Measurements from ENCODE around the gene MAZ.
"Not testable (repeated sequence)": the region's sequence is repeated elsewhere in the genome, so short reads cannot be mapped to it uniquely, and the experiment has no call there.

The MAZ gene

DNA sequence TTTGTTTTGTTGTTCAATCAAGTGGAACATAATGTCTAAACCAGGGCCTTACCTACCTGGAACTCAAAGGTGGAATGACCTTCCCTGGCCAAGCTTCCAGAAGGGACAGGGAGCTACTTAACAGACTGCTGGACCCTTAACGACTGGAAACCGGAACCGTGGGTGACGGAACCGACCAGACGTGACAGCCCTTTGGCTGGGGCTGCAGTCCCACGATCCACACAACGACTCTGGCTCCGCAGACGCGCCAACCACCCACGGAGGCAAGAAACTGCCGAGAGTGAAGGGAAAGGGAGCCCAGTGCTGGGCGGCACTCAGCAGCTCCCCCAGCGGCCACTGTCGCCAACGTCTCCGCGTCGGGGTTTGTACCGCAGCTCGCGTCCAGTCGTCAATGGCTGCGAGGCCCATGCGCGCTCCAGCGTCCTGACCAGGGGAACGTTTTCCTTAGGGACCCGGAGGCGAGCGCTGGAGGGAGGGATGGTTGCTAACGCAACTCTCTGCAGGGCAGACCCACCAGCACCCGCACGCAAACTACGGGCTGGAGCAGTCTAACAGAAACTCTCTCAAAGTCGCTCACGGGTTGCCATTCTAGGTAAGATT, 21.3 kb upstream of the MAZ start:
- DNase-seq: no peak

DNA sequence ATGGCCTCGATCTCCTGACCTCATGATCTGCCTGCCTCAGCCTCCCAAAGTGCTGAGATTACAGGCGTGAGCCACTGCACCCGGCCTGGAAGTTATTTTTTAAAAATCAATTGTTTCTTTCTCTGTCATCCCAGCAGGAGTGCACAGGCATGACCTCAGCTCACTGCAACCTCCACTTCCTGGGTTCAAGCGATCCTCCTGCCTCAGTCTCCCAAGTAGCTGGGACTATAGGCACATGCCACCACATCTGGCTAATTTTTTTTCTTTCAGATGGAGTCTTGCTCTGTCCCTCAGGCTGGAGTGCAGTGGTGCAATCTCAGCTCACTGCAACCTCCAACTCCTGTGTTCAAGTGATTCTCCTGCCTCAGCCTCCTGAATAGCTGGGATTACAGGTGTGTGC, 19.2 kb upstream of the MAZ start:
- not testable (repeated sequence) for DNase-seq

DNA sequence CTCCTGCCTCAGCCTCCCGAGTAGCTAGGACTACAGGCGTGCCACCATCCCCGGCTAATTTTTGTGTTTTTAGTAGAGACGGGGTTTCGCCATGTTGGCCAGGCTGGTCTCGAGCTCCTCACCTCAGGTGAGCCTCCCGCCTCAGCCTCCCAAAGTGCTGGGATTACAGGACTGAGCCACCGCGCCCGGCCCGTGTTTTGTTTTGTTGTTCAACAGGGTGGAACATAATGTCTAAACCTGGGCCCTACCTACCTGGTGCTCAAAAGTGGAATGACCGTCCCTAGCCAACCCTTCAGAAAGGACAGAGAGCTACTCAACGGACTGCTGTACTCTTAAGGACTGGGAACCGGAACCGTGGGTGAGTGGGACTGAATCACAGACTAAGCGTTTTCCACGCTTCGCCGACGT, 16.6 kb upstream of the MAZ start:
- DNase-seq: no peak

DNA sequence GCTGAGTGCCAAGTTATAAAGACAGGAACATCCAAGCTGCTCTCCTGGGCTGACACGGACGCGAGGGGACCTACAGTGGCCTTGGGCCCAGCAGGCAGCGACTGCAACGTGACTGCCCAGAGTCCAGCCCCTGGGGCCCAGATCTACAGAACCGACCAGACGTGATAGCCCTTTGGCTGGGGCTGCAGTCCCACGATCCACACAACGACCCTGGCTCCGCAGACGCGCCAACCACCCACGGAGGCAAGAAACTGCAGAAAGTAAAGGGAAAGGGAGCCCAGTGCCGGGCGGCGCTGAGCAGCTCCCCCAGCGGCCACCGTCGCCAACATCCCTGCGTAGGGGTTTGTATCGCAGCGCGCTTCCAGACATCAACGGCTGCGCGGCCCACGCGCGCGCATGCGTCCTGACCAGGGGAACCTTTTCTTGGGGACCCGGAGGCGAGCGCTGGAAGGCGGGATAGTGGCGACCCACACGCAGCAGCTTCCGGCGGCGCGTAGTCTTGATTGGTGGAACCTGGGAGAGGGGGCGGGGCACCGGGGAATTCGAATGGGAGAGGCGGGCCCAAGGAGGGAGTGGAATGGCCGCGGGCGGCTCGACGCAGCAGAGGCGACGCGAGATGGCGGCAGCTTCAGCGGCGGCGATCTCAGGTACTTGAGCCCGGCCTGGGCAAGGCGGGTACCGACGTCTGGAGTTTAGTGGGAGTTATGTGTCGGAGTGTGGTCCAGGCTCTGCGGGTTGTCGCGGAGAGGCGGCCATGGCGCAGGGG, 16.0 kb upstream of the MAZ start, which contains the start of gene KIF22:
Gene KIF22 (plus strand): TSS at position 569 of the 766 bp plus-strand sequence. CDS start 9 bp downstream, at position 578.
- peak; percentile 96 for DNase-seq

DNA sequence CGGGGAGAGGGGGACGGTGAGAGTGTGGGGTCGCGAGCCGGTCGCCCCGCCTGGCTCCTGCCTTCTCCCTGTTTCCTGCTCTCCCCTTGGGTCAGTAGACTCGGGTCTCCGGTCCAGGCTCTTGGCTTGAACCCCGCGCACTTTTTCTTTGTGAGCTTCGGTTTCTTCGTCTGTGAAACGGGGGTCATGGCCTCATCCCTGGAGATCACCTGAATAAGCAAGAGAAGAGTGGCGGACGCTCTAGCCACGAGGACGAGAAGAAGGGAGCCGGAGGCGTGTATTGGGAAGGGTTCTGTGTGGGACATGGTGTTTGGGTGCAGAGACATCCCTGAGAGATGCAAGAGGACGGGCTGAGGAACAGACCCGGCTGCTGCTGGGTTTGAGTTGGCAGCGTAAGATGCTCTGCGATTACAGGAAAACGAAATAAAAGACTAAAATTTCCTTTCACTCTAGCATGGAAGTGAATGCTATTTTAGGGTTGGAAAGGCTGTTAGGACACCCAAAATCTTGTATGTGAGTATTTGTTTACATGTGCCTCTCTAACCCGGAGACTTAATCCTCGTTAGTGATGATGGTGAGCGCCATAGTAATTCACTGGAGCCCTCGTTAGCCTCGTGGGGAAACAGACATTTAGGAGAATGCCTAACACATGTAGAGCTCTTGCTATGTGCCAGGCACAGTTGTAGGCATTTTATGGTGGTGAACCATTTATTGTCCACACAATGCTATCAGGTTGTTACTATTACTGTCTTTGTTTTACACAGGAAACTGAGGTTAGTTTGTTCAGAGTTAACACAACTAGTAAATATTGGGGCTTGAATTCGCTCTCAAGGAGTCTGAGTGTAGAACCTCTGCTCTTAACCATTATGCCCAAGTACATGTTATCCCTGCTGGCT, 15.1 kb upstream of the MAZ start:
- no peak for DNase-seq

DNA sequence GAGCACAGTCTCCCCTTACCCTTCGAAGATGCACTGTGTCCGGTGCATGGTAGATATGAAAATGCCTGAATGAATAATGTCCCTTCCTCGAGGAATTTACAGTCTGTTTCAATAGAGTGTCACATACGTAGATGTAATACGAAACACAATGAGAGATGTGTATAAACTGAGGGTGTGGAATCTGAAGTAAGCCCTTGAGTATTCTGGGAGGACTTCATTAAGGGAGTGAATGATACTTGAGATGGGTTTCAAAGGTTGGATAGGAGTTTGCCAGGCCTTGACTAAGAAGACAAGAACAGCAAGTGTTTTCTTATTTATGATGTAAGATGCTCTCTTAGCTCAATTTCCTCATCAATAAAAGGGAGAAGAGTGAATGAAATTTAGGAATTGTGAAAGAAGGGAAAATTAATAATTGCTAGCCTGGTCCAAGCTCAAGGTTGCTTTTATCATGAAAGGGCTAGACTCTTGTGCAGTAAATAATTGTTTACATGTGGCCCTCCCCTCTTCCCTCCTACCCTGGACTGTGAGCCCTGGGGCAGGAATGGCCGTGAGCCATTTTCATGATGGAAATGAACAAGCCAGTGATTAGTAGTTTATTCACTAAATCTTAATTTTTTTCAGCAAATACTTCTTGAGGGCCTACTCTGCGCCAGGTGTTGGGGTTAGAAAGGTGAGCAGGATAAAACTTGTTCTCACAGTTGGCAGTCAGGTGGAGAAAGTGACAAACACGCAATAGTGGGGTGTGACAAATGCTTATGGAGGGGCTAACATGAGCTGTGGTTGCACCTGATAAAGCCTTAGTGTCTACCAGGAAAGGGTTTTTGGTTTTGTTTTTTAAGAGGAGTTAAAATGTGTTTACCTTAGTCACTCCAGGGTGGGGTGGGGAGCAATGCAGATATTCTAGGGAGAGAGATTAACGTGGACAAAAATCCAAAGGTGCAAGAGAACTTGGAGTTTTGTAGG, 14.2 kb upstream of the MAZ start:
- no peak for DNase-seq

DNA sequence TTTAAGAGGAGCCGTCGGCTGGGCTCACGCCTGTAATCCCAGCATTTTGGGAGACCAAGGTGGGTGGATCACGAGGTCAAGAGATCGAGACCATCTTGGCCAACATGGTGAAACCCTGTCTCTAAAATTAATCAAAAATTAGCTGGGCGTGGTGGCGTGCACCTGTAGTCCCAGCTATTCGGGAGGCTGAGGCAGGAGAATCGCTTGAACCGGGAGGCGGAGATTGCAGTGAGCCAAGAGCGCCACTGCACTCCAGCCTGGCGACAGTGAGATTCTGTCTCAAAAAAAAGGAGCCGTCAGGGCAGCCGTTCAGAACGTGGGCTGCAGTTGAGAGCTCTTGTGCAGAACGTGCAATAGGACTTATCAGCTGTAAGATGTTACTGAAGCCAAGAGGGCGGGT, 13.2 kb upstream of the MAZ start:
- DNase-seq: not testable (repeated sequence)

DNA sequence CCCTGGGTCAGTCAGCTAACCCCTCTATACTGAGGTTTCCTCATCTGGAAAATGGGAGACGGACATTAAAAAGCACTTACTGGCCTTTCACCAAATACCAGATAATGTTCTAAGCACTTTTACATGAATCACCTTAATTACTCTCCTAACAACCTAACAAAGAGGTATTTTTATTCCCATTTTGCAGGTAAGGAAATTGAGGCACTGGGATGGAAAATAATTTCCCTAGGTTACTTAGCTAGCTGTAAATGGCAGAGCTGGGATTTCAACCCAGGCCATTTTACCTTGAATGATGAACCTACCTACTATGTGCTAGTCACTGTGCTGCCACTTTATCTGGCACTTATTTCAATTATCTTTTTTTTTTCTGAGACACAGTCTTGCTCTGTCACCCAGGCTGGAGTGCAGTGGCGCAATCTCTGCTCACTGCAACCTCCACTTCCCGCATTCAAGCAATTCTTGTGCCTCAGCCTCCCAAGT, 12.1 kb upstream of the MAZ start:
- DNase-seq: no peak

DNA sequence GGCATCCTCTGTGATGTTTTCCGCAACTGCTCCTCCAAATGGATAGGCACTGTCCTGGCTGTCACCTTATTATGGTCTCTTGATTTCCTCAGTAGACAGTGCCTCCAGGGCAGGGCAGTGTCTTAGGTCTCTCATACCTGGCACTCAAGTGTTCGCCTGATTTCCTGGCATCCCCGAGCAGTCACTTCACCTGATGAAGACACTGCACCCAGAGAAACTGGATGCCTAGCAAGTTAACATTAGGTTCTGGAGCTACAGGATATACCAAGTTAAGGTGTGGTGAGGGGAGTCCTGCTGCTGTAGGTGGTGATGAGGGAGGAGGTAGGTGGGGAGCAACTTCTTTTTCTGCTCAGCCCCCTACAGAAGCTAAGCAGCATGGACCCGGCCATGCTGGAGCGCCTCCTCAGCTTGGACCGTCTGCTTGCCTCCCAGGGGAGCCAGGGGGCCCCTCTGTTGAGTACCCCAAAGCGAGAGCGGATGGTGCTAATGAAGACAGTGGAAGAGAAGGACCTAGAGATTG, 3.9 kb upstream of the MAZ start:
- DNase-seq: no peak

DNA sequence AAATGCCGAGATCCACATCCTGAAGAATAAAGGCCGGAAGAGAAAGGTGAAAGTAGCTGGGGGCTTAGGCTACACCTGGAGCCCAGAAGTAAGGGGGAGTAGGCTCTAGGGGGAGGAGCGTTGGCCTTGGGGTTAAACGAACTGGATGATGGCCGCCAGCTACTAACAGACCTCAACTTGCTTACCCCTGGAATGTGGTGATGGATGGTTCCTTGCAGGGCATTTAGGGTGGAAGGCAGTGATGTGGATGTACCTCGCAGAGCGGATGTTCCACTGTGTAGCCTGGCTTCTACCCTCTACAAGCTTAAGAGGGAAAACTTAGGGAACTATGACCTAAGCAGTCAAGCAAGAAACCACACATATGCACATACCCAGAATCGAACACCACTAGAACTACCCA, 2.3 kb upstream of the MAZ start:
- DNase-seq: no peak

DNA sequence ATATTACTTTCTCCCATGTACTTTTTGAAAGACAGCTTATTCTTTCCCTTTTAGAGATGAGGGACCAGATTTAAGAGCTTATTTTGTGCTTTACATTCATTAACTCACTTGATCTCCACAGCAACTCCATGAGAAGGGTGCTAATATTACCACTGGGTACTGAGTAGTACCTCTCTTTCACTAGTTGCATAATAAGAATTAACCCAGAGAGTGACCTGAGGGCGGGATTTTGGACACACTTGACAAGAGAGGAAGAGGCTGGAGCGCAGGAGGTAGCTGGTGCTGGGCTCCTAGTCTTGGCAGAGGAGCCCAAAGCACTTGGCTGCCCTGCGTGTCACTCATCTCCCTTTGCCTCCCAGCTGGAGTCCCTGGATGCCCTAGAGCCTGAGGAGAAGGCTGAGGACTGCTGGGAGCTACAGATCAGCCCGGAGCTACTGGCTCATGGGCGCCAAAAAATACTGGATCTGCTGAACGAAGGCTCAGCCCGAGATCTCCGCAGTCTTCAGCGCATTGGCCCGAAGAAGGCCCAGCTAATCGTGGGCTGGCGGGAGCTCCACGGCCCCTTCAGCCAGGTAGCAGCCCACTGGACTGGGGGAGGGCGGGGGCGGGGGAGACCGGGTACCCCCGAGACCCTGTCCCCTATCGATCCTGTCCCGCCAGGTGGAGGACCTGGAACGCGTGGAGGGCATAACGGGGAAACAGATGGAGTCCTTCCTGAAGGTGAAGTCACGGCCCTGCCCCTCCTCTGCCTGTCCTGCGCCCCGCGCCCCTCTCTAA, 1.7 kb upstream of the MAZ start:
- DNase-seq: peak; percentile 48

DNA sequence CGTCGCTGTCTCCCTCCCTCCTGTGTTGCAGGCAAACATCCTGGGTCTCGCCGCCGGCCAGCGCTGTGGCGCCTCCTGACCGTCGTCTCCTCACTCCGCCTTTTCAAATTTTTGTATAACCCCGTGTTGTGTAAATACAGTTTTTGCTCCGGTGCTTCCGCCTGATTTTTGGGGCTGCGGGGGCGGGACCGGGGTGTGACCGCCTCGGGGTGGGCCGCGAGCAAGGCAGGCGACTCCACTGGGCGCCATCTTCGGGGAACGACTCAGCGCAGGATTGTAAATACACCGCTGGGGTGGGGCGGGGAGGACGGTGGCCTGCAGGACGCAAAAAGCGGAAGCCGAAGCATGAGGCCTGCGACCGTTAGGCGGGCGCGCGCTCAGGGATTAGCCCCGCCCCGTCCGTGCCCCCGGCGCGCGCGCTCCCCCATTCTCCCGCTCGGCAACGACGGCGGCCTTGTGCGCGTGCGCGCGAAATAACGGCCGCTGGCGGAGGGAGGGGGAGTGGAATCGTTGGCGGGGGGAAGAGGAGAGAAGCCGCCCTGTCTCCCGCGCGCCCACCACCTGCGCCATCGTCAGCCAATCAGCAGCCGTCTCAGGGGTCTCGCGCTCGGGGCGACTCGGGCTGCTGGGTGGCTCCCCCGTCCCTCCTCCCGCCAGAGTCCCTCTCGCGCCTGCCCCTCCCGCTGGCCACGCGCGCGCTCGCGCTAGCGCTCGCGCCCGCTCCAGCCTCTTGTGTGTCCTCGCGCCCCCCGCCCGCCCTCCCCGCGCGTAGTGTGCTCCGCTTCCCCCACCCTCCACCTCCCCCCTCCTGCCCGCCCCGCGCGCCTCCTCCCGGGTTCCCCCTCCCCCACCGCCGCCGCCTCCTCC, 864 bp upstream of the MAZ start:
- peak; percentile 99 for DNase-seq

DNA sequence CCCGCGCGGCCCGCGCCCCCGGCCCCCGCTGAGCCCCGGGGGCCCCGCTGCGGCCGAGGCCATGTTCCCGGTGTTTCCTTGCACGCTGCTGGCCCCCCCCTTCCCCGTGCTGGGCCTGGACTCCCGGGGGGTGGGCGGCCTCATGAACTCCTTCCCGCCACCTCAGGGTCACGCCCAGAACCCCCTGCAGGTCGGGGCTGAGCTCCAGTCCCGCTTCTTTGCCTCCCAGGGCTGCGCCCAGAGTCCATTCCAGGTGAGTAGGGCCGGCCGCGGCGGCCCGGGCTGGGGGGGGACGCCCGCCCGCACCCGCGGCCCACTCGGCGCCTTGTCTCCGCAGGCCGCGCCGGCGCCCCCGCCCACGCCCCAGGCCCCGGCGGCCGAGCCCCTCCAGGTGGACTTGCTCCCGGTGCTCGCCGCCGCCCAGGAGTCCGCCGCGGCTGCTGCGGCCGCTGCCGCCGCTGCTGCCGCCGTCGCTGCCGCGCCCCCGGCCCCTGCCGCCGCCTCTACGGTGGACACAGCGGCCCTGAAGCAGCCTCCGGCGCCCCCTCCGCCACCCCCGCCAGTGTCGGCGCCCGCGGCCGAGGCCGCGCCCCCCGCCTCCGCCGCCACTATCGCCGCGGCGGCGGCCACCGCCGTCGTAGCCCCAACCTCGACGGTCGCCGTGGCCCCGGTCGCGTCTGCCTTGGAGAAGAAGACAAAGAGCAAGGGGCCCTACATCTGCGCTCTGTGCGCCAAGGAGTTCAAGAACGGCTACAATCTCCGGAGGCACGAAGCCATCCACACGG, 504 bp downstream of the MAZ start:
- DNase-seq: peak; percentile 60

DNA sequence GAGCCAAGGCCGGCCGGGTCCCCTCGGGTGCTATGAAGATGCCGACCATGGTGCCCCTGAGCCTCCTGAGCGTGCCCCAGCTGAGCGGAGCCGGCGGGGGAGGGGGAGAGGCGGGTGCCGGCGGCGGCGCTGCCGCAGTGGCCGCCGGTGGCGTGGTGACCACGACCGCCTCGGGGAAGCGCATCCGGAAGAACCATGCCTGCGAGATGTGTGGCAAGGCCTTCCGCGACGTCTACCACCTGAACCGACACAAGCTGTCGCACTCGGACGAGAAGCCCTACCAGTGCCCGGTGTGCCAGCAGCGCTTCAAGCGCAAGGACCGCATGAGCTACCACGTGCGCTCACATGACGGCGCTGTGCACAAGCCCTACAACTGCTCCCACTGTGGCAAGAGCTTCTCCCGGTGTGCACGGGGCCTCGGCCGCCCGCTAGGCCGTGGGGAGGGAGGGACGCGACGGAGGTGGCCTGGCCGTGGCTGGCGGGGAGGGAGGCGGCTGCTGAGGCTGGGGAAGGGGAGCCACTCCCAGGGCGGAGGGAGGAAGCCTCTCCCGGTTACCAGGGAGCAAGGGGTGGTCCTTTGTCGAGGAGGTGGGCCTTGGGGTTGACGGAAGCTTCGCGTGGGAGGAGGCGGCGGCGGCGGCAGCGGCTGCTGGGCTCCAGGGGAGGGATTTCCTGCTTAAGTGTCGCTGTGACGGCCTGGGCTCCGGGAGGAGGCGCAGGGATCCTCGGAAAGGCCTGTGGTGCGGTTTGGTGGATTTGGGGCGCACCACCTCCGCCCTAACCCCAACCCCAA, 1.3 kb downstream of the MAZ start:
- peak; percentile 80 for DNase-seq

DNA sequence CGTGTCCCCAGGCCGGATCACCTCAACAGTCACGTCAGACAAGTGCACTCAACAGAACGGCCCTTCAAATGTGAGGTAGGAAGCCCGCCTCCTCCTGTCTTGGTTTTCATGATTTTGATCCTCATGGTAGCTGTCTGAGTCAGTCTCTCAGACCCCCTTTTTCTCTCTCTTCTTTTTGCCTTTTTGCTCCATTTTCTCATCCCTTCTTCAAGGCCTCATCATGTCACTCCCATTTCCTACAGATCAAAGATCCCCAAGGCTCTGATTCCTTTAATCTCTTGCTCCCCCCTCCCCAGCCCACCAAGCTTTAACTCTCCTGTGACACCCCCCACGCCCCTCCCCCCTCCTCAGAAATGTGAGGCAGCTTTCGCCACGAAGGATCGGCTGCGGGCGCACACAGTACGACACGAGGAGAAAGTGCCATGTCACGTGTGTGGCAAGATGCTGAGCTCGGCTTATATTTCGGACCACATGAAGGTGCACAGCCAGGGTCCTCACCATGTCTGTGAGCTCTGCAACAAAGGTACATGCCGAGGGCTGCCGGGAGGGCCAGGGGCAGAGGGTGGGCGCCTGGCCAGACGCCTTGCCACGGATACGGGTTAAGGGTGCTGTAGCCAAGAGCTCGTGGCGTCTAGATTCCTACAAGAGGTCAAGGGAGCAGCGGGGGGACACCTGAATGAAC, 2.0 kb downstream of the MAZ start:
- DNase-seq: no peak

DNA sequence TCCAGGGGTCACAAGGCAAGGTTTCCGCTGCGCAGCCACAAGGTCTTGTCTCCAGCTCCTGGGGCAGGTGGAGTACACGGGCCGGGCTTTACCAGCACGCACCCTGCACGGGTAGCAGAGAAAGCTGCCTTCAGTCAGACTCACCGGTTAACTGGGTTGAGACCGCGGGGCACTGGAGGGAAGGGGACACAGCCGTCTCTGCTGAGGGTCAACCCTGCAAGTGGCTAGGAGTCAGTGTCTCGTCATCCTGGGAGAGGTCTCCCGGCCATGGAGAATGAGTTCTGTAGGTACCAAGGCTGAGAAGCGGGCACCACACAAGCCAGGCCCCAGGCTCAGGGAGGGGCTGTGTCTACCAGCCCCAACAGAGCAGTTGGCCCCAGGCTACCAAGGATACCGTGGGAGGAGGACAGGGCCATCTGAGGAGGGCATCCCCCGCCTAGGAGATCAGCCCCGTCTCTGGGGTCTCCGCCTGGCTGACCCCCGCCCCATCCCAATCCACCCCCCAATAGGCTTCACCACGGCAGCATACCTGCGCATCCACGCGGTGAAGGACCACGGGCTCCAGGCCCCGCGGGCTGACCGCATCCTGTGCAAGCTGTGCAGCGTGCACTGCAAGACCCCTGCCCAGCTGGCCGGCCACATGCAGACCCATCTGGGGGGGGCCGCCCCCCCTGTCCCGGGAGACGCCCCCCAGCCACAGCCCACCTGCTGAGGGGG, 2.9 kb downstream of the MAZ start:
- DNase-seq: no peak
